B cell (primary cell): ENCODE measurements around the gene ITPR2. TPM values are rescaled to one million over a fixed set of nuclear protein-coding genes. Genes with fewer than 3 reads are reported as not detected.

Source experiments
- ATAC-seq: fragments of 200-7000 bp; cut with Tn5 transposase; one replicate; pipeline ENCODE4 v1.10.0; 2021; ENCODE audit warnings: low read depth, mild to moderate bottlenecking, moderate number of reproducible peaks, moderate library complexity
- CTCF ChIA-PET: fragments of 350-600 bp; sonication (Branson Sonifier 250); formaldehyde crosslinking; loops from one replicate; lab custom pipeline; 2021; ENCODE audit warnings: antibody characterized with exemption, inconsistent platforms; lab: Charles Lee
- POLR2A ChIA-PET: fragments of 350-600 bp; sonication (Branson Sonifier 250); formaldehyde crosslinking; loops from one replicate; lab custom pipeline; 2021; ENCODE audit warnings: antibody characterized with exemption; lab: Charles Lee
- DNase-seq: peaks from one replicate; pipeline ENCODE4 v3.0.0; 2013
- H2AFZ ChIP-seq: 2 replicates; pipeline ENCODE4 v1.6.1; 2012; ENCODE audit warnings: mild to moderate bottlenecking, low read depth, low read length; ENCODE audit not compliant: insufficient read depth, poor library complexity, severe bottlenecking
- H3K27ac ChIP-seq, 2 donors: 1 replicate in 1 of 2; 2 replicates in 1 of 2; pipeline ENCODE4 v1.5.1; 2012 to 2013; ENCODE audit warnings: low read length in 2 of 2, mild to moderate bottlenecking in 2 of 2, moderate library complexity in 1 of 2
- H3K27me3 ChIP-seq, 4 experiments: fragments of 200-600 bp in 1 of 4; sonication (generic) in 1 of 4; replicated peaks in 1 of 4; 1 replicate in 2 of 4; 2 replicates in 2 of 4; pipeline versions ENCODE4 v1.6.1 to v1.7.0; 2013 to 2016; ENCODE audit warnings: low read length in 3 of 4, mild to moderate bottlenecking in 2 of 4, mixed read lengths in 1 of 4, moderate library complexity in 1 of 4; ENCODE audit not compliant: insufficient read depth in 4 of 4, control insufficient read depth in 3 of 4; ENCODE audit errors: control extremely low read depth in 1 of 4
- H3K36me3 ChIP-seq, 2 experiments: replicated peaks in 1 of 2; 1 replicate in 1 of 2; 2 replicates in 1 of 2; pipeline versions ENCODE4 v1.6.1 to v1.7.1; 2013; ENCODE audit warnings: low read length in 1 of 2; ENCODE audit not compliant: insufficient read depth in 2 of 2, control insufficient read depth in 1 of 2; ENCODE audit errors: control extremely low read depth in 1 of 2, extremely low read depth in 1 of 2
- H3K4me1 ChIP-seq, 2 donors: fragments of 200-600 bp in 1 of 2; sonication (generic) in 1 of 2; 1 replicate in 1 of 2; 2 replicates in 1 of 2; pipeline versions ENCODE4 v1.5.1 to v1.6.1; 2013 to 2017; ENCODE audit warnings: low read length in 2 of 2; ENCODE audit not compliant: control insufficient read depth in 2 of 2, insufficient read depth in 2 of 2
- H3K4me2 ChIP-seq: replicated peaks from 2 replicates; pipeline ENCODE3; 2012; ENCODE audit warnings: mild to moderate bottlenecking, low read depth, low read length; ENCODE audit not compliant: poor library complexity, severe bottlenecking
- H3K4me3 ChIP-seq, 5 experiments: fragments of 200-600 bp in 1 of 5; sonication (generic) in 1 of 5; 1 replicate in 3 of 5; 2 replicates in 2 of 5; pipeline versions ENCODE4 v1.5.1 to v1.7.0; 2011 to 2016; ENCODE audit warnings: low read length in 4 of 5, mild to moderate bottlenecking in 4 of 5, low read depth in 2 of 5, control low read depth in 1 of 5, moderate library complexity in 1 of 5; ENCODE audit not compliant: insufficient read depth in 1 of 5; ENCODE audit errors: control extremely low read depth in 1 of 5, extremely low read depth in 1 of 5
- H3K79me2 ChIP-seq: fragments of 200-600 bp; sonication (generic); one replicate; pipeline ENCODE4 v1.6.0; 2016; ENCODE audit warnings: low read length; ENCODE audit not compliant: control insufficient read depth, insufficient read depth
- H3K9ac ChIP-seq: fragments of 200-600 bp; sonication (generic); 2 replicates; pipeline ENCODE4 v1.6.1; 2017; ENCODE audit warnings: mild to moderate bottlenecking, low read length, moderate library complexity
- H3K9me3 ChIP-seq, 3 donors: one replicate each; pipeline versions ENCODE4 v1.6.1 to v1.7.1; 2013; ENCODE audit warnings: low read length in 2 of 3; ENCODE audit not compliant: control insufficient read depth in 2 of 3, insufficient read depth in 1 of 3; ENCODE audit errors: control extremely low read depth in 1 of 3
- H4K20me1 ChIP-seq: 2 replicates; pipeline ENCODE4 v1.6.0; 2012; ENCODE audit warnings: mild to moderate bottlenecking, low read length; ENCODE audit not compliant: insufficient read depth, control insufficient read depth, poor library complexity, severe bottlenecking
- H3K27ac Mint-ChIP-seq: one replicate; pipeline ENCODE4 v1.8.0; 2021; ENCODE audit warnings: mixed read lengths
- H3K27me3 Mint-ChIP-seq: one replicate; pipeline ENCODE4 v1.8.0; 2021; ENCODE audit warnings: mixed read lengths
- H3K4me1 Mint-ChIP-seq: one replicate; pipeline ENCODE4 v1.8.0; 2021; ENCODE audit warnings: mixed read lengths
- H3K4me3 Mint-ChIP-seq: one replicate; pipeline ENCODE4 v1.8.0; 2021; ENCODE audit warnings: mixed read lengths
- H3K9me3 Mint-ChIP-seq: one replicate; pipeline ENCODE4 v1.8.0; 2022; ENCODE audit warnings: mixed read lengths; ENCODE audit not compliant: insufficient read depth
- EZH2 ChIP-seq: IDR thresholded peaks from 2 replicates; pipeline ENCODE4 v1.6.1; 2012; ENCODE audit warnings: borderline replicate concordance, low read depth, mild to moderate bottlenecking, moderate library complexity, low read length; ENCODE audit not compliant: insufficient read depth, poor library complexity, severe bottlenecking
- WGBS: methylation state at CpG from one replicate; pipeline ENCODE4 v1.1.5; 2013; ENCODE audit warnings: missing lambda C conversion rate; ENCODE audit not compliant: insufficient coverage; 5-methylcytosine and 5-hydroxymethylcytosine counted together
- intact Hi-C: fragments of 100-400 bp; cut with micrococcal nuclease; formaldehyde crosslinking; loops from one replicate; pipeline ENCODE4 v1.10.0; 2022
- polyA plus RNA-seq: library from polyadenylated mRNA; depleted of rRNA; stranded (reverse); fragments of >200 nt; gene quantifications from 2 replicates; pipeline ENCODE4 v1.2.3, GENCODE V29; 2012
- total RNA-seq, 2 donors: library from RNA; stranded (reverse); fragments of 120-200 nt in 1 of 2; gene quantifications; 1 replicate in 1 of 2; 2 replicates in 1 of 2; pipeline versions ENCODE4 v1.2.3 to v1.2.4, GENCODE V29; 2013 to 2022
- TF ChIP-seq, protein P1 (sequence below): fragments of 200-600 bp; IDR thresholded peaks from one replicate; pipeline ENCODE4 v1.8.0; 2022; ENCODE audit warnings: antibody characterized with exemption, mild to moderate bottlenecking

The ITPR2 gene
- total and polyA plus RNA-seq, 2 donors (not counting 1 experiment from before 2014, with no cell fraction given) = 4.3 to 113 TPM

DNA sequence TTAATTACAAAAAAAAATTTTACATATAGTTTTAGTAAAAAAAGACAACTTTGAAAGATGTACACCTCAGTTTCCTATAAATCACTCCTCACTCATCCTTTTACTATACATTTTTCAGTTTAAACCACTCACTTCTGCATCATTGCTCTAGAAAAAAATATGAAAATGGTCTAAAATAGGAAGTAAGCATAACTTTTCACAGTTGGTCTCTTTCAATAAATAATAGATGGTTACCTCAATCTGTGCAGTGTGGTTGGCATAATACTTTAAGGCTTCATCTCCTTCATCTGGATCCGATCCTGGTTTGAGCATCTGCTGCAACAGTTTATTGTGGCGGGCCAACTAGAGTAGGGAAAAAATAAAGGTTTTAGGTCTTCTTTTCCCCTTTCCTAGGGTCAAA, 389.7 kb downstream of the ITPR2 start:
- Histone ChIP-seq H3K4me2 (peak overlapping the region; percentile 34), H4K20me1 (no peaks in the 10 kb centered on the region), H2AFZ (no peak overlapping the region), H3K9ac (no peak overlapping the region), H3K4me3 (no peak overlapping the region), H3K79me2 (no peaks in the 10 kb centered on the region), H3K36me3 (peaks cover 0 to 8% of the 10 kb centered on the region in 2 experiments), H3K27me3 (no peaks in the 10 kb centered on the region), H3K27ac (no peak overlapping the region), H3K4me1 (peaks cover 12 to 15% of the 10 kb centered on the region in 2 donors), H3K9me3 (no peaks in the 10 kb centered on the region)
- CTCF ChIA-PET = interaction anchor here (1.0 to 2.3 kb wide), 3 partner anchors 10 to 205 kb away, joined by 3 to 12 read pairs (median 4); no protein-coding TSS in a partner anchor
- POLR2A ChIA-PET = no interaction called here
- Mint-ChIP-seq H3K27me3 (no peaks in the 10 kb centered on the region), H3K4me1 (peaks cover 18% of the 10 kb centered on the region), H3K27ac (no peak overlapping the region), H3K9me3 (no peaks in the 10 kb centered on the region), H3K4me3 (no peak overlapping the region)
- no peak for TF ChIP-seq EZH2
- TF ChIP-seq, protein P1, sequence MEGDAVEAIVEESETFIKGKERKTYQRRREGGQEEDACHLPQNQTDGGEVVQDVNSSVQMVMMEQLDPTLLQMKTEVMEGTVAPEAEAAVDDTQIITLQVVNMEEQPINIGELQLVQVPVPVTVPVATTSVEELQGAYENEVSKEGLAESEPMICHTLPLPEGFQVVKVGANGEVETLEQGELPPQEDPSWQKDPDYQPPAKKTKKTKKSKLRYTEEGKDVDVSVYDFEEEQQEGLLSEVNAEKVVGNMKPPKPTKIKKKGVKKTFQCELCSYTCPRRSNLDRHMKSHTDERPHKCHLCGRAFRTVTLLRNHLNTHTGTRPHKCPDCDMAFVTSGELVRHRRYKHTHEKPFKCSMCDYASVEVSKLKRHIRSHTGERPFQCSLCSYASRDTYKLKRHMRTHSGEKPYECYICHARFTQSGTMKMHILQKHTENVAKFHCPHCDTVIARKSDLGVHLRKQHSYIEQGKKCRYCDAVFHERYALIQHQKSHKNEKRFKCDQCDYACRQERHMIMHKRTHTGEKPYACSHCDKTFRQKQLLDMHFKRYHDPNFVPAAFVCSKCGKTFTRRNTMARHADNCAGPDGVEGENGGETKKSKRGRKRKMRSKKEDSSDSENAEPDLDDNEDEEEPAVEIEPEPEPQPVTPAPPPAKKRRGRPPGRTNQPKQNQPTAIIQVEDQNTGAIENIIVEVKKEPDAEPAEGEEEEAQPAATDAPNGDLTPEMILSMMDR = no peak
- WGBS = no CpG with 5 or more reads among the region's 2 CpGs
- DNase-seq (peak; percentile 19), ATAC-seq (no peak)
- intact Hi-C loops = no loop called here

DNA sequence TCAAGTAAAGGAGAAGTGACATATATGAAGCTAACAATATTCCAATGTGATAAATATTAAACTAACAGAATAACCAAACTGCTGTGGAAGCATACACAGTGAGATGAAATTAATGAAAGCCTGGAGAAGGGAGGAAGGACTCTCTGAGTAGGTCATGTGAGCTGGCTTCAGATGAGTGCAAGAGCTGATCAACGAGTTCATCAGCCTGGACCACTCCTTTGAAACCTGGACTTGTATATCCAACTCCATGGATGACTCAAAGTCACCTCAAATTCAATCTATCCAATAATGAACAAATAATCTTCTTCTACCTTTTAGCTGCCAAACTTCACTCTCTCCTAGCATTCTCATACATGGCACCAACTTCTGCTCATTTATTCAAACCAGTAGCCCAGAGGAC, 391.6 kb downstream of the ITPR2 start:
- H3K4me2 ChIP-seq = no peak overlapping the region
- peaks cover 18% of the 10 kb centered on the region for H3K4me1 Mint-ChIP-seq
- DNase-seq (no peak), ATAC-seq (no peak)
- no peak overlapping the region for H3K27ac Mint-ChIP-seq
- WGBS = 100% methylated on average over 1 of the region's 1 CpG
- H3K27ac ChIP-seq = no peak overlapping the region
- no peaks in the 10 kb centered on the region for H3K9me3 ChIP-seq
- POLR2A ChIA-PET = no interaction called here
- CTCF ChIA-PET = interaction anchor here (1.1 to 2.3 kb wide), 2 partner anchors 9 to 83 kb away, joined by 4 to 12 read pairs; no protein-coding TSS in a partner anchor
- H3K36me3 ChIP-seq = peaks cover 0 to 8% of the 10 kb centered on the region in 2 experiments
- H3K9ac ChIP-seq = no peak overlapping the region
- intact Hi-C loops = no loop called here
- H3K27me3 ChIP-seq = no peaks in the 10 kb centered on the region
- no peaks in the 10 kb centered on the region for H4K20me1 ChIP-seq
- H2AFZ ChIP-seq = no peak overlapping the region
- H3K4me1 ChIP-seq = peaks cover 12 to 15% of the 10 kb centered on the region in 2 donors
- no peak overlapping the region for H3K4me3 Mint-ChIP-seq
- no peak overlapping the region for H3K4me3 ChIP-seq
- no peaks in the 10 kb centered on the region for H3K9me3 Mint-ChIP-seq
- TF ChIP-seq, protein P1 = no peak
- no peak for TF ChIP-seq EZH2
- no peaks in the 10 kb centered on the region for H3K79me2 ChIP-seq
- H3K27me3 Mint-ChIP-seq = no peaks in the 10 kb centered on the region
